HCT116 (cell line): Measurements from ENCODE around the gene TNFAIP3.

Experiments
- EZH2 ChIP-seq: fragments of 200-600 bp; sonication (generic); IDR thresholded peaks from 2 replicates; pipeline ENCODE4 v1.6.1; 2017; ENCODE audit warnings: antibody characterized with exemption, mixed run types
- FOSL1 ChIP-seq: IDR thresholded peaks from 2 replicates; pipeline ENCODE4 v1.6.1; 2012; ENCODE audit warnings: low read depth
- MAX ChIP-seq: IDR thresholded peaks from 2 replicates; pipeline ENCODE4 v1.6.1; 2012
- POLR2A ChIP-seq: IDR thresholded peaks from 2 replicates; pipeline ENCODE4 v1.7.0; 2011; ENCODE audit warnings: borderline replicate concordance; ENCODE audit not compliant: insufficient read depth, insufficient read length; ENCODE audit errors: extremely low read depth
- POLR2AphosphoS5 ChIP-seq: IDR thresholded peaks from 2 replicates; pipeline ENCODE4 v1.6.1; 2011; ENCODE audit warnings: mild to moderate bottlenecking, low read depth, low read length, moderate library complexity
- RAD21 ChIP-seq: IDR thresholded peaks from 2 replicates; pipeline ENCODE4 v1.6.1; 2012; ENCODE audit warnings: low read depth, mild to moderate bottlenecking
- SP1 ChIP-seq: IDR thresholded peaks from 2 replicates; pipeline ENCODE4 v1.6.1; 2012; ENCODE audit warnings: low read depth
- TCF7L2 ChIP-seq: IDR thresholded peaks from 2 replicates; pipeline ENCODE4 v1.7.0; 2011; ENCODE audit warnings: borderline replicate concordance, inconsistent platforms; ENCODE audit not compliant: insufficient read depth, insufficient read length; ENCODE audit errors: extremely low read depth
- ZFX ChIP-seq: fragments of 450-650 bp; IDR thresholded peaks from 2 replicates; pipeline ENCODE4 v1.6.1; 2017
- ZNF274 ChIP-seq: fragments of 200-500 bp; sonication (Bioruptor generic); IDR thresholded peaks from 2 replicates; pipeline ENCODE4 v1.6.1; 2014; ENCODE audit warnings: mild to moderate bottlenecking, low read depth, low read length, inconsistent platforms
- TF ChIP-seq, protein P1 (sequence below), 3 experiments: fragments of 200-600 bp in 1 of 3; sonication (generic) in 1 of 3; IDR thresholded peaks in 2 of 3; conservative IDR thresholded peaks in 1 of 3; 2 replicates each; pipeline ENCODE4 v1.5.1; 2012 to 2017; ENCODE audit warnings: low read depth in 2 of 3, low read length in 2 of 3, antibody characterized with exemption in 1 of 3, borderline replicate concordance in 1 of 3, control low read depth in 1 of 3, mild to moderate bottlenecking in 1 of 3, mixed read lengths in 1 of 3, mixed run types in 1 of 3, moderate library complexity in 1 of 3; ENCODE audit not compliant: insufficient read depth in 1 of 3
- TF ChIP-seq, protein P2 (sequence below): IDR thresholded peaks from 2 replicates; pipeline ENCODE4 v1.6.1; 2012; ENCODE audit warnings: low read depth

GRCh38 chr6:137875606-137876005 is 8.5 kb downstream of the TNFAIP3 start:
- no peak for TF ChIP-seq ZFX
- TF ChIP-seq, protein P1, sequence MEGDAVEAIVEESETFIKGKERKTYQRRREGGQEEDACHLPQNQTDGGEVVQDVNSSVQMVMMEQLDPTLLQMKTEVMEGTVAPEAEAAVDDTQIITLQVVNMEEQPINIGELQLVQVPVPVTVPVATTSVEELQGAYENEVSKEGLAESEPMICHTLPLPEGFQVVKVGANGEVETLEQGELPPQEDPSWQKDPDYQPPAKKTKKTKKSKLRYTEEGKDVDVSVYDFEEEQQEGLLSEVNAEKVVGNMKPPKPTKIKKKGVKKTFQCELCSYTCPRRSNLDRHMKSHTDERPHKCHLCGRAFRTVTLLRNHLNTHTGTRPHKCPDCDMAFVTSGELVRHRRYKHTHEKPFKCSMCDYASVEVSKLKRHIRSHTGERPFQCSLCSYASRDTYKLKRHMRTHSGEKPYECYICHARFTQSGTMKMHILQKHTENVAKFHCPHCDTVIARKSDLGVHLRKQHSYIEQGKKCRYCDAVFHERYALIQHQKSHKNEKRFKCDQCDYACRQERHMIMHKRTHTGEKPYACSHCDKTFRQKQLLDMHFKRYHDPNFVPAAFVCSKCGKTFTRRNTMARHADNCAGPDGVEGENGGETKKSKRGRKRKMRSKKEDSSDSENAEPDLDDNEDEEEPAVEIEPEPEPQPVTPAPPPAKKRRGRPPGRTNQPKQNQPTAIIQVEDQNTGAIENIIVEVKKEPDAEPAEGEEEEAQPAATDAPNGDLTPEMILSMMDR (IDR thresholded peaks at IDR 0.05 in 2 of 3, conservative IDR thresholded peaks at IDR 0.05 in 1 of 3; ENCODE audit: borderline replicate concordance in 1 of 3, insufficient read depth in 1 of 3, low read depth in 2 of 3, low read length in 2 of 3), result no peak
- no peak for TF ChIP-seq FOSL1
- TF ChIP-seq EZH2, result no peak
- TF ChIP-seq MAX, result no peak
- TF ChIP-seq, protein P2, sequence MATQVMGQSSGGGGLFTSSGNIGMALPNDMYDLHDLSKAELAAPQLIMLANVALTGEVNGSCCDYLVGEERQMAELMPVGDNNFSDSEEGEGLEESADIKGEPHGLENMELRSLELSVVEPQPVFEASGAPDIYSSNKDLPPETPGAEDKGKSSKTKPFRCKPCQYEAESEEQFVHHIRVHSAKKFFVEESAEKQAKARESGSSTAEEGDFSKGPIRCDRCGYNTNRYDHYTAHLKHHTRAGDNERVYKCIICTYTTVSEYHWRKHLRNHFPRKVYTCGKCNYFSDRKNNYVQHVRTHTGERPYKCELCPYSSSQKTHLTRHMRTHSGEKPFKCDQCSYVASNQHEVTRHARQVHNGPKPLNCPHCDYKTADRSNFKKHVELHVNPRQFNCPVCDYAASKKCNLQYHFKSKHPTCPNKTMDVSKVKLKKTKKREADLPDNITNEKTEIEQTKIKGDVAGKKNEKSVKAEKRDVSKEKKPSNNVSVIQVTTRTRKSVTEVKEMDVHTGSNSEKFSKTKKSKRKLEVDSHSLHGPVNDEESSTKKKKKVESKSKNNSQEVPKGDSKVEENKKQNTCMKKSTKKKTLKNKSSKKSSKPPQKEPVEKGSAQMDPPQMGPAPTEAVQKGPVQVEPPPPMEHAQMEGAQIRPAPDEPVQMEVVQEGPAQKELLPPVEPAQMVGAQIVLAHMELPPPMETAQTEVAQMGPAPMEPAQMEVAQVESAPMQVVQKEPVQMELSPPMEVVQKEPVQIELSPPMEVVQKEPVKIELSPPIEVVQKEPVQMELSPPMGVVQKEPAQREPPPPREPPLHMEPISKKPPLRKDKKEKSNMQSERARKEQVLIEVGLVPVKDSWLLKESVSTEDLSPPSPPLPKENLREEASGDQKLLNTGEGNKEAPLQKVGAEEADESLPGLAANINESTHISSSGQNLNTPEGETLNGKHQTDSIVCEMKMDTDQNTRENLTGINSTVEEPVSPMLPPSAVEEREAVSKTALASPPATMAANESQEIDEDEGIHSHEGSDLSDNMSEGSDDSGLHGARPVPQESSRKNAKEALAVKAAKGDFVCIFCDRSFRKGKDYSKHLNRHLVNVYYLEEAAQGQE, result no peak
- no peak for TF ChIP-seq POLR2A
- no peak for TF ChIP-seq POLR2AphosphoS5
- no peak for TF ChIP-seq ZNF274
- TF ChIP-seq TCF7L2, result no peak
- TF ChIP-seq RAD21, result no peak
- no peak for TF ChIP-seq SP1
